Neural cell (in vitro differentiated cells): Measurements from ENCODE around the gene USP6NL.

Experiments used
- EP300 ChIP-seq: fragments of 450-650 bp; conservative IDR thresholded peaks from 2 replicates; pipeline ENCODE4 v1.6.1; 2014; ENCODE audit warnings: antibody characterized with exemption, mild to moderate bottlenecking, moderate library complexity; ENCODE audit not compliant: poor library complexity, severe bottlenecking
- EZH2 ChIP-seq: fragments of 200-600, 300-800 bp; shearing (Covaris generic), sonication (generic); IDR thresholded peaks from 2 replicates; pipeline ENCODE4 v1.6.1; 2014; ENCODE audit warnings: antibody characterized with exemption, low read length, borderline replicate concordance, mild to moderate bottlenecking; ENCODE audit not compliant: insufficient read depth, poor library complexity, severe bottlenecking
- TF ChIP-seq, protein P1 (sequence below): fragments of 450-650 bp; IDR thresholded peaks from 2 replicates; pipeline ENCODE4 v1.5.1; 2014; ENCODE audit warnings: antibody characterized with exemption, mild to moderate bottlenecking, moderate library complexity; ENCODE audit not compliant: poor library complexity, severe bottlenecking
- TF ChIP-seq, protein P2 (sequence below): IDR thresholded peaks from 2 replicates; pipeline ENCODE4 v1.6.1; 2012; ENCODE audit warnings: borderline replicate concordance

DNA sequence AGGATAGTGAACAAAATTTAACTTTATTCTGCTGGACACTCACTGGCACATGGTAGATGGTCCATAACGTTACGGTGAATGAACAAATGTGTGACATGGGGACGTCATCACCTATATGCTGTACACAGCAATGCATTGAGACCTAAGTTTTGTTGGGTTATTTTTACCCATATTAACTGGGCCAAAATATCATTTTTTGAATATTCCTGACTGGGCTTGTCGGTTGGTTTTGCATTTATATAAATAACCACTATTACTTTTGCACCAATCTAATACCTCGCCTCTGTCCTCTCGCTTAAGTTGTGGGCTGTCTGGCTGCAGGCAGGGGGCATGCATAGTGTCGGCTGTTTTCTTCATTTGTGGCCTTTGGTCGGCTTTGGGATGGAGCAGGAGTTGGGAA, 161.7 kb downstream of the USP6NL start:
- TF ChIP-seq EZH2 (no peak), EP300 (no peak)
- TF ChIP-seq, protein P1, sequence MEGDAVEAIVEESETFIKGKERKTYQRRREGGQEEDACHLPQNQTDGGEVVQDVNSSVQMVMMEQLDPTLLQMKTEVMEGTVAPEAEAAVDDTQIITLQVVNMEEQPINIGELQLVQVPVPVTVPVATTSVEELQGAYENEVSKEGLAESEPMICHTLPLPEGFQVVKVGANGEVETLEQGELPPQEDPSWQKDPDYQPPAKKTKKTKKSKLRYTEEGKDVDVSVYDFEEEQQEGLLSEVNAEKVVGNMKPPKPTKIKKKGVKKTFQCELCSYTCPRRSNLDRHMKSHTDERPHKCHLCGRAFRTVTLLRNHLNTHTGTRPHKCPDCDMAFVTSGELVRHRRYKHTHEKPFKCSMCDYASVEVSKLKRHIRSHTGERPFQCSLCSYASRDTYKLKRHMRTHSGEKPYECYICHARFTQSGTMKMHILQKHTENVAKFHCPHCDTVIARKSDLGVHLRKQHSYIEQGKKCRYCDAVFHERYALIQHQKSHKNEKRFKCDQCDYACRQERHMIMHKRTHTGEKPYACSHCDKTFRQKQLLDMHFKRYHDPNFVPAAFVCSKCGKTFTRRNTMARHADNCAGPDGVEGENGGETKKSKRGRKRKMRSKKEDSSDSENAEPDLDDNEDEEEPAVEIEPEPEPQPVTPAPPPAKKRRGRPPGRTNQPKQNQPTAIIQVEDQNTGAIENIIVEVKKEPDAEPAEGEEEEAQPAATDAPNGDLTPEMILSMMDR = no peak
- TF ChIP-seq, protein P2, sequence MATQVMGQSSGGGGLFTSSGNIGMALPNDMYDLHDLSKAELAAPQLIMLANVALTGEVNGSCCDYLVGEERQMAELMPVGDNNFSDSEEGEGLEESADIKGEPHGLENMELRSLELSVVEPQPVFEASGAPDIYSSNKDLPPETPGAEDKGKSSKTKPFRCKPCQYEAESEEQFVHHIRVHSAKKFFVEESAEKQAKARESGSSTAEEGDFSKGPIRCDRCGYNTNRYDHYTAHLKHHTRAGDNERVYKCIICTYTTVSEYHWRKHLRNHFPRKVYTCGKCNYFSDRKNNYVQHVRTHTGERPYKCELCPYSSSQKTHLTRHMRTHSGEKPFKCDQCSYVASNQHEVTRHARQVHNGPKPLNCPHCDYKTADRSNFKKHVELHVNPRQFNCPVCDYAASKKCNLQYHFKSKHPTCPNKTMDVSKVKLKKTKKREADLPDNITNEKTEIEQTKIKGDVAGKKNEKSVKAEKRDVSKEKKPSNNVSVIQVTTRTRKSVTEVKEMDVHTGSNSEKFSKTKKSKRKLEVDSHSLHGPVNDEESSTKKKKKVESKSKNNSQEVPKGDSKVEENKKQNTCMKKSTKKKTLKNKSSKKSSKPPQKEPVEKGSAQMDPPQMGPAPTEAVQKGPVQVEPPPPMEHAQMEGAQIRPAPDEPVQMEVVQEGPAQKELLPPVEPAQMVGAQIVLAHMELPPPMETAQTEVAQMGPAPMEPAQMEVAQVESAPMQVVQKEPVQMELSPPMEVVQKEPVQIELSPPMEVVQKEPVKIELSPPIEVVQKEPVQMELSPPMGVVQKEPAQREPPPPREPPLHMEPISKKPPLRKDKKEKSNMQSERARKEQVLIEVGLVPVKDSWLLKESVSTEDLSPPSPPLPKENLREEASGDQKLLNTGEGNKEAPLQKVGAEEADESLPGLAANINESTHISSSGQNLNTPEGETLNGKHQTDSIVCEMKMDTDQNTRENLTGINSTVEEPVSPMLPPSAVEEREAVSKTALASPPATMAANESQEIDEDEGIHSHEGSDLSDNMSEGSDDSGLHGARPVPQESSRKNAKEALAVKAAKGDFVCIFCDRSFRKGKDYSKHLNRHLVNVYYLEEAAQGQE = no peak
